Activated naive CD4-positive, alpha-beta T cell treated with anti-CD3 and anti-CD28 coated beads, Interleukin-2, amount 10 ng/mL, durations not matched to agents 7 days and 5 days (primary cell): ENCODE measurements around the gene SHISA5.

ENCODE experiments used
- CTCF ChIA-PET: fragments of 350-600 bp; sonication (Branson Sonifier 250); formaldehyde crosslinking; loops from one replicate; lab custom pipeline; 2021; ENCODE audit warnings: antibody characterized with exemption; lab: Charles Lee
- DNase-seq: peaks from one replicate; pipeline ENCODE4 v3.0.0-alpha.2; 2020
- H3K27ac Mint-ChIP-seq: one replicate; pipeline ENCODE4 v1.8.0; 2021; ENCODE audit warnings: mild to moderate bottlenecking, moderate library complexity, mixed read lengths
- H3K27me3 Mint-ChIP-seq: one replicate; pipeline ENCODE4 v1.8.0; 2021; ENCODE audit warnings: mild to moderate bottlenecking, mixed read lengths
- H3K36me3 Mint-ChIP-seq: one replicate; pipeline ENCODE4 v1.8.0; 2021; ENCODE audit warnings: mixed read lengths
- H3K4me1 Mint-ChIP-seq: one replicate; pipeline ENCODE4 v1.8.0; 2021; ENCODE audit warnings: mixed read lengths
- H3K4me3 Mint-ChIP-seq: one replicate; pipeline ENCODE4 v1.8.0; 2021; ENCODE audit warnings: mild to moderate bottlenecking, moderate library complexity, mixed read lengths
- H3K9me3 Mint-ChIP-seq: one replicate; pipeline ENCODE4 v1.8.0; 2021; ENCODE audit warnings: mixed read lengths

Gene SHISA5

GRCh38 chr3:48425281-48425812 is 78.6 kb downstream of the SHISA5 start:
- Mint-ChIP-seq H3K27me3 (peaks cover 45% of the 10 kb centered on the region), H3K27ac (no peak overlapping the region), H3K36me3 (no peaks in the 10 kb centered on the region), H3K4me3 (no peak overlapping the region), H3K9me3 (no peaks in the 10 kb centered on the region), H3K4me1 (peaks cover 10% of the 10 kb centered on the region)
- CTCF ChIA-PET, result interaction anchor here (1.0 to 5.1 kb wide), 4 partner anchors 9 to 124 kb away, joined by 3 to 40 read pairs (median 5); no protein-coding TSS in a partner anchor
- DNase-seq, result no peak

DNA sequence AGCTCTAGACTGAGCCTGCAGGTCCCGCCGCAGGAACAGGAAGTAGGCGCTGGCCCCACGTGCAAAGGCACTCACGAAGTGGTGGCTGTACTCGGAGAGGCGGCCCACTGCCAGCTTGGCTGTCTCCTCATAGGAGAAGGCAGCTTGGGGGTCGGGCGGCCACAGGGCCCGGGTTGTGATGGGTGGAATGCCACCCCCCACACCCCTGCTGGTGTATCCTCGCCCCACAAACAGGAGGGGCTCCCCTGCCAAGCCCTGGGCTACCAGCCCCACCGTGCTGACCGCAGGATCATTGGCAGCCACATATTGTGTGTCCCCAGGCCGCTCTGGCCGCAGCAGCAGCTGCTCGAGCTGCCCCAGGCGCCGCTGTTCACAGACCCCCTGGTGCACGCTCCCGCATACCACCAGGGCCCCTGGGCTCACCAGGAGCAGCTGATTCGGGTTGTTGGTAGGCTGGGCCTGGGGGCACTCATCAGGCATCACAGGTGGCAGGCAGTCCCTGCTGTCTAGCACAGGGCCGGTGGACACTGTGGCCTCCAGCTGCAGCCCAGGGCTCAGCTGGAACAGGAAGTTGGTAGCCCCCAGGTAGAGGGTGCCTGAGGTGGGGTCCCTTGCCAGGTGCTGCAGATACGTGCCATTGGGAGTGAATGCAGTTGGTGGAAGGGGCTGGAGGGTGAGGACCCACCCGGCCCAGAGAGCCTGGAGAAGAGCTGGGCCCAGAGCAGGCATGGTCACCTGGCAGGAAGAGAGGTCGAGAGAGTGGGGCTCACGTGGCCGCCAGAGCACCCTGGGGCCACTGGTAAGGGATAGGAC is 79.9 kb downstream of the SHISA5 start:
- no peak for DNase-seq

GRCh38 chr3:48423241-48423882 is 80.6 kb downstream of the SHISA5 start:
- H3K27ac Mint-ChIP-seq, result no peak overlapping the region
- H3K27me3 Mint-ChIP-seq, result peaks cover 31% of the 10 kb centered on the region
- H3K9me3 Mint-ChIP-seq, result no peaks in the 10 kb centered on the region
- no peaks in the 10 kb centered on the region for H3K36me3 Mint-ChIP-seq
- CTCF ChIA-PET, result interaction anchor here (0.7 to 5.1 kb wide), 4 partner anchors 9 to 153 kb away, joined by 3 to 40 read pairs (median 6); no protein-coding TSS in a partner anchor
- DNase-seq, result no peak
- H3K4me1 Mint-ChIP-seq, result peaks cover 4% of the 10 kb centered on the region
- H3K4me3 Mint-ChIP-seq, result no peak overlapping the region

More for the DNA sequence above, 79.9 kb downstream of the SHISA5 start:
- CTCF ChIA-PET, result interaction anchor here (0.7 to 5.1 kb wide), 3 partner anchors 9 to 23 kb away, joined by 3 to 40 read pairs (median 10); no protein-coding TSS in a partner anchor
- no peaks in the 10 kb centered on the region for H3K36me3 Mint-ChIP-seq
- peaks cover 4% of the 10 kb centered on the region for H3K4me1 Mint-ChIP-seq
- H3K9me3 Mint-ChIP-seq, result no peaks in the 10 kb centered on the region
- peaks cover 37% of the 10 kb centered on the region for H3K27me3 Mint-ChIP-seq
- no peak overlapping the region for H3K27ac Mint-ChIP-seq
- H3K4me3 Mint-ChIP-seq, result no peak overlapping the region

- Mint-ChIP-seq H3K36me3 (no peaks in the 10 kb centered on the region), H3K9me3 (no peaks in the 10 kb centered on the region), H3K4me3 (no peak overlapping the region), H3K27me3 (peaks cover 24% of the 10 kb centered on the region), H3K27ac (no peak overlapping the region), H3K4me1 (peaks cover 4% of the 10 kb centered on the region)
- no peak for DNase-seq
- CTCF ChIA-PET, result interaction anchor here (1.6 to 5.1 kb wide), 3 partner anchors 13 to 153 kb away, joined by 3 to 40 read pairs (median 10); no protein-coding TSS in a partner anchor
These were observed 81.3 kb downstream of the SHISA5 start for GRCh38 chr3:48422681-48423080.

GRCh38 chr3:48422272-48422671 is 81.7 kb downstream of the SHISA5 start:
- Mint-ChIP-seq H3K4me3 (no peak overlapping the region), H3K27me3 (peaks cover 20% of the 10 kb centered on the region), H3K36me3 (no peaks in the 10 kb centered on the region), H3K4me1 (peaks cover 4% of the 10 kb centered on the region), H3K27ac (no peak overlapping the region), H3K9me3 (no peaks in the 10 kb centered on the region)
- CTCF ChIA-PET, result interaction anchor here (1.6 to 5.1 kb wide), 3 partner anchors 14 to 152 kb away, joined by 3 to 40 read pairs (median 10); no protein-coding TSS in a partner anchor
- no peak for DNase-seq

GRCh38 chr3:48420561-48420960 is 83.4 kb downstream of the SHISA5 start:
- Mint-ChIP-seq H3K4me3 (no peak overlapping the region), H3K9me3 (no peaks in the 10 kb centered on the region), H3K4me1 (peaks cover 4% of the 10 kb centered on the region), H3K27ac (no peak overlapping the region), H3K27me3 (peaks cover 13% of the 10 kb centered on the region), H3K36me3 (no peaks in the 10 kb centered on the region)
- DNase-seq, result no peak
- CTCF ChIA-PET, result interaction anchor here (1.1 to 1.6 kb wide), 3 partner anchors 11 to 15 kb away, joined by 4 to 6 read pairs (median 4); no protein-coding TSS in a partner anchor

- no peak overlapping the region for H3K4me3 Mint-ChIP-seq
- no peaks in the 10 kb centered on the region for H3K9me3 Mint-ChIP-seq
- CTCF ChIA-PET, result interaction anchor here (1.3 to 1.5 kb wide), 2 partner anchors 16 to 19 kb away, joined by 6 to 8 read pairs; no protein-coding TSS in a partner anchor
These were observed 84.4 kb downstream of the SHISA5 start for GRCh38 chr3:48419597-48419996.

GRCh38 chr3:48419149-48419548 is 84.8 kb downstream of the SHISA5 start:
- CTCF ChIA-PET, result interaction anchor here (1.3 to 1.5 kb wide), 2 partner anchors 17 to 18 kb away, joined by 6 to 8 read pairs; no protein-coding TSS in a partner anchor
- Mint-ChIP-seq H3K27ac (no peak overlapping the region), H3K27me3 (peaks cover 5% of the 10 kb centered on the region)

More at GRCh38 chr3:48419597-48419996, 84.4 kb downstream of the SHISA5 start:
- peaks cover 8% of the 10 kb centered on the region for H3K27me3 Mint-ChIP-seq
- no peaks in the 10 kb centered on the region for H3K36me3 Mint-ChIP-seq
- no peak overlapping the region for H3K27ac Mint-ChIP-seq
- H3K4me1 Mint-ChIP-seq, result peaks cover 4% of the 10 kb centered on the region
- DNase-seq, result no peak

GRCh38 chr3:48418651-48419050 is 85.3 kb downstream of the SHISA5 start:
- no peak for DNase-seq
- H3K9me3 Mint-ChIP-seq, result no peaks in the 10 kb centered on the region
- peaks cover 4% of the 10 kb centered on the region for H3K4me1 Mint-ChIP-seq
- CTCF ChIA-PET, result interaction anchor here (1.3 to 1.5 kb wide), 2 partner anchors 17 to 18 kb away, joined by 6 to 8 read pairs; no protein-coding TSS in a partner anchor
- H3K27ac Mint-ChIP-seq, result no peak overlapping the region
- H3K36me3 Mint-ChIP-seq, result no peaks in the 10 kb centered on the region
- H3K27me3 Mint-ChIP-seq, result peaks cover 5% of the 10 kb centered on the region
- H3K4me3 Mint-ChIP-seq, result no peak overlapping the region

More at GRCh38 chr3:48419149-48419548, 84.8 kb downstream of the SHISA5 start:
- no peak overlapping the region for H3K4me3 Mint-ChIP-seq
- peaks cover 4% of the 10 kb centered on the region for H3K4me1 Mint-ChIP-seq
- no peaks in the 10 kb centered on the region for H3K36me3 Mint-ChIP-seq
- DNase-seq, result no peak
- no peaks in the 10 kb centered on the region for H3K9me3 Mint-ChIP-seq

DNA sequence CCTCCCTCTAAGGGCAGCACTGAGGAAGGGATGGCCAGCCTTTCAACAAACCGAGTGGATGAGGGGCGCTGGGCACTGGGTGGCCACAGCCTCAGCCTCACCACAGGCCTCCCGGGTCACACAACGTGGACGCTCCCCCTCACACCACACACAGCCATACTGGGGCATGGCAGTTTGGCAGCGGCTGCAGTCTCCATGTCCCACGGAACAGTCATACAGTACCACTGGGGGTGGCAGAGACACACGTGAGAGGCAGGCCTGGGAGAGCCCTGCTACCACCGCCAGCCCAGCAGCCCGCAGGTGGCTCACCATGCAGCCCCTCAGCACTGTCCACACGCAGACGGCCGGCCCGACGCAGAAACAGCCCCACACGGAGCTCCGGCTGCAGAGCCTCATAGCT is 85.8 kb downstream of the SHISA5 start:
- H3K4me3 Mint-ChIP-seq, result no peak overlapping the region
- CTCF ChIA-PET, result interaction anchor here (1.5 kb wide), 1 partner anchor 18 kb away, joined by 8 read pairs; no protein-coding TSS in a partner anchor
- peaks cover 4% of the 10 kb centered on the region for H3K27me3 Mint-ChIP-seq
- no peaks in the 10 kb centered on the region for H3K36me3 Mint-ChIP-seq
- H3K27ac Mint-ChIP-seq, result no peak overlapping the region
- no peak for DNase-seq
- H3K9me3 Mint-ChIP-seq, result no peaks in the 10 kb centered on the region
- H3K4me1 Mint-ChIP-seq, result peaks cover 4% of the 10 kb centered on the region
